PC-9 (cell line): ENCODE measurements around the gene PRKAG2. TPM values are rescaled to one million over a fixed set of nuclear protein-coding genes. Genes with fewer than 3 reads are reported as not detected.
A peak's percentile ranks its signal among the peaks of the same experiment; 100 is the strongest.

Experiments
- BruUV-seq: library from RNA; stranded (reverse); fragments of 400-500 nt; replicated peaks from 2 replicates; lab custom pipeline; 2021; lab: Mats Ljungman, UMichigan
- CTCF ChIA-PET: fragments of 300-600 bp; sonication (Branson Sonifier 250); formaldehyde crosslinking; loops from one replicate; lab custom pipeline; 2022; ENCODE audit warnings: antibody characterized with exemption; lab: Charles Lee
- POLR2A ChIA-PET: fragments of 300-600 bp; sonication (Branson Sonifier 250); formaldehyde crosslinking; loops from one replicate; lab custom pipeline; 2022; ENCODE audit warnings: antibody characterized with exemption; ENCODE audit not compliant: unreplicated experiment; lab: Charles Lee
- DNase-seq, 2 experiments: peaks; one replicate each; pipeline versions ENCODE4 v3.0.0 to v3.0.0-alpha.2; 2015 to 2022; ENCODE audit warnings: mixed read lengths in 1 of 2
- H2AFZ ChIP-seq: fragments of 200-600 bp; sonication (generic); 2 replicates; pipeline ENCODE4 v1.8.1; 2017; ENCODE audit warnings: antibody characterized with exemption
- H3F3A ChIP-seq: fragments of 200-600 bp; sonication (generic); 2 replicates; pipeline ENCODE4 v1.8.1; 2017; ENCODE audit warnings: antibody characterized with exemption, mild to moderate bottlenecking, low read depth; ENCODE audit not compliant: insufficient read depth
- H3K27ac ChIP-seq: fragments of 200-600 bp; sonication (generic); 2 replicates; pipeline ENCODE4 v1.6.1; 2016; ENCODE audit warnings: mixed run types
- H3K27me3 ChIP-seq: fragments of 200-600 bp; sonication (generic); 2 replicates; pipeline ENCODE4 v1.6.1; 2016; ENCODE audit warnings: low read depth, mixed run types; ENCODE audit not compliant: insufficient read depth
- H3K36me3 ChIP-seq: fragments of 200-600 bp; sonication (generic); 2 replicates; pipeline ENCODE4 v1.6.1; 2016; ENCODE audit warnings: low read depth, mixed run types
- H3K4me1 ChIP-seq: fragments of 200-600 bp; sonication (generic); replicated peaks from 2 replicates; pipeline ENCODE4 v1.6.1; 2016; ENCODE audit warnings: mixed run types; ENCODE audit not compliant: insufficient read depth
- H3K4me2 ChIP-seq: fragments of 200-600 bp; sonication (generic); 2 replicates; pipeline ENCODE4 v1.6.1; 2017; ENCODE audit warnings: mixed run types
- H3K4me3 ChIP-seq: fragments of 200-600 bp; sonication (generic); 2 replicates; pipeline ENCODE4 v1.6.1; 2016; ENCODE audit warnings: mixed run types
- H3K79me2 ChIP-seq: fragments of 200-600 bp; sonication (generic); 2 replicates; pipeline ENCODE4 v1.6.1; 2017; ENCODE audit warnings: low read depth, mixed run types
- H3K9me2 ChIP-seq: fragments of 200-600 bp; sonication (generic); 2 replicates; pipeline ENCODE4 v1.8.1; 2017; ENCODE audit warnings: mild to moderate bottlenecking; ENCODE audit not compliant: insufficient read depth
- H3K9me3 ChIP-seq: fragments of 200-600 bp; sonication (generic); 2 replicates; pipeline ENCODE4 v1.8.1; 2016; ENCODE audit warnings: low read depth; ENCODE audit not compliant: insufficient read depth
- H4K20me1 ChIP-seq: fragments of 200-600 bp; sonication (generic); 2 replicates; pipeline ENCODE4 v1.8.1; 2017; ENCODE audit not compliant: insufficient read depth
- EZH2 ChIP-seq: fragments of 200-600 bp; sonication (generic); IDR thresholded peaks from 2 replicates; pipeline ENCODE4 v1.8.0; 2017; ENCODE audit warnings: antibody characterized with exemption, low read depth
- intact Hi-C: fragments of 100-400 bp; cut with micrococcal nuclease; formaldehyde crosslinking; loops from one replicate; pipeline ENCODE4 v1.10.0; 2022; ENCODE audit not compliant: unreplicated experiment
- total RNA-seq: library from RNA; stranded (reverse); gene quantifications from 2 replicates; pipeline ENCODE4 v1.2.3, GENCODE V29; 2021
- TF ChIP-seq, protein P1 (sequence below): fragments of 200-600 bp; sonication (generic); conservative IDR thresholded peaks from 2 replicates; pipeline ENCODE4 v1.6.1; 2017; ENCODE audit warnings: mixed run types, antibody characterized with exemption, mild to moderate bottlenecking, moderate library complexity

Gene PRKAG2
- total RNA-seq, 1 experiment from 2014 or later: 37.3 TPM

DNA sequence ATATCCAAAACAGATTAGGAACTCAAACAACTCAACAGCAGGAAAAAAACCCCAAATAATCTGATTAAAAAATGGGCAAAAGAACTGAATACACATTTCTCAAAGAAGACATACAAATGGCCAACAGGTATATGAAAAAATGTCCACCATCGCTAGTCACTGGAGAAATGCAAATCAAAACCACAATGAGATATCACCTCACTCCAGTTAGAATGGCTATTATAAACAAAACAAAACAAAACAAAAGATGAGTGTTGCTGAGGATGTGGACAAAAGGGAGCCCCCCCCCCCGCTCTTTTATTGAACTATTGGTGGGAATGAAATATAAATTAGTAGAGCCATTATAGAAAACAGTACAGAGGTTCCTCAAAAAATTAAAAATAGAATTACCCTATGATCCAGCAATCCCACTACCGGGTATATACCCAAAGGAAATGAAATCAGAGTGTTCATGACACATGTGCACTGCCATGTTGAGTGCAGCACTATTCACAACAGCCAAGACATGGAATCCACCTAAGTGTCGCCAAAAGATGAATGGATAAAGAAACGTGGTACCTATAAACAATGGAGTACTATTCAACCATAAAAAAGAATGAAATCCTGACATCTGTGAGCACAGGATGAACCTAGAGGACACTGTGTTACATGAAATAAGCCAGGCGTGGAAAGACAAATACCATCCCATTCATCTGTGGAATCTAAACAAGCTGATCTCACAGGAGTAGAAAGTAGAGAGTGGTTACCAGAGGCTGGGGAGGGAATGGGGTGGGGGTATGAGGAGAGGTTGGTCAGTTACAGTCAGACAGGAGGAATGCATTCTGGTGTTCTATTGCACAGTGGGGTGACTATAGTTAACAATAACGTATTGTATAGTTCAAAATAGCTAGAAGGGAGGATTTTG is 279.1 kb downstream of the PRKAG2 start:
- intact Hi-C loops: no loop called here
- BruUV-seq: no TSS peak
- ChIA-PET CTCF (interaction anchor here (0.7 kb wide), 1 partner anchor 513 kb away, joined by 3 read pairs; no protein-coding TSS in a partner anchor), POLR2A (interaction anchor here (0.5 to 0.8 kb wide), 2 partner anchors 34 to 139 kb away, joined by 6 to 8 read pairs; no protein-coding TSS in a partner anchor)
- Histone ChIP-seq H3K36me3 (no peaks in the 10 kb centered on the region), H3K4me3 (no peak overlapping the region), H3K9me3 (no peaks in the 10 kb centered on the region), H2AFZ (no peak overlapping the region), H3K79me2 (peaks cover 60% of the 10 kb centered on the region), H3K9me2 (no peaks in the 10 kb centered on the region), H3K27me3 (no peaks in the 10 kb centered on the region), H3F3A (peaks cover 80% of the 10 kb centered on the region), H3K27ac (peak overlapping the region; percentile 76), H4K20me1 (no peaks in the 10 kb centered on the region), H3K4me1 (peaks cover 81% of the 10 kb centered on the region), H3K4me2 (peak overlapping the region; percentile 71)
- DNase-seq: peak; percentile 68 to 87
- TF ChIP-seq EZH2: no peak
- TF ChIP-seq, protein P1, sequence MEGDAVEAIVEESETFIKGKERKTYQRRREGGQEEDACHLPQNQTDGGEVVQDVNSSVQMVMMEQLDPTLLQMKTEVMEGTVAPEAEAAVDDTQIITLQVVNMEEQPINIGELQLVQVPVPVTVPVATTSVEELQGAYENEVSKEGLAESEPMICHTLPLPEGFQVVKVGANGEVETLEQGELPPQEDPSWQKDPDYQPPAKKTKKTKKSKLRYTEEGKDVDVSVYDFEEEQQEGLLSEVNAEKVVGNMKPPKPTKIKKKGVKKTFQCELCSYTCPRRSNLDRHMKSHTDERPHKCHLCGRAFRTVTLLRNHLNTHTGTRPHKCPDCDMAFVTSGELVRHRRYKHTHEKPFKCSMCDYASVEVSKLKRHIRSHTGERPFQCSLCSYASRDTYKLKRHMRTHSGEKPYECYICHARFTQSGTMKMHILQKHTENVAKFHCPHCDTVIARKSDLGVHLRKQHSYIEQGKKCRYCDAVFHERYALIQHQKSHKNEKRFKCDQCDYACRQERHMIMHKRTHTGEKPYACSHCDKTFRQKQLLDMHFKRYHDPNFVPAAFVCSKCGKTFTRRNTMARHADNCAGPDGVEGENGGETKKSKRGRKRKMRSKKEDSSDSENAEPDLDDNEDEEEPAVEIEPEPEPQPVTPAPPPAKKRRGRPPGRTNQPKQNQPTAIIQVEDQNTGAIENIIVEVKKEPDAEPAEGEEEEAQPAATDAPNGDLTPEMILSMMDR: no peak

DNA sequence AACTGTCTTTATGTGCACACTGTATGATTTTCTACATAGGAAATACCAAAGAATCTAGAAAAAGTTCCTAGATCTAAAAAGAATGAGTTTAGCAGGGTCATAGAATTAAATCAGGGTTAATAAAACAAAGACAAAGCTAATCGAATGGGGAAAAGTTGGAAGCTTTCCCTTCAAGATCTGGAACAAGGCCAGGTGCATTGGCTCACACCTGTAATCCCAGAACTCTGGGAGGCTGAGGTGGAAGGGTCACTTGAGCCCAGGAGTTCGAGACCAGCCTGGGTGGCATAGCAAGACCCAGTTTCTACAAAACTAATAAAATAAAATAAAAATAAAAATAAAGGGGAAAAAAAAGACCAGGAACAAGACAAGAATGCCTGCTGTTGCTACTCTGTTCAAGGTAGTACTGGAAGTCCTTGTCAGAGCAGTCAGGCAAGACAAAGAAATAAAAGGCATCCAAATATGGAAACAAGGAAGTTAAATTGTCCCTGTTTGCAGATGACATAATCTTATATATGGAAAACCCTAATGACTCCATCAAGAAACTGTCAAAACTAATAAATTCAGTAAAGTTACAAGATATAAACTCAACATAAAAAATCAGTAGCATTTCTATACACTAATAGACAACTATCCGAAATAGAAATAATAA is 281.1 kb downstream of the PRKAG2 start:
- H3K4me3 ChIP-seq: no peak overlapping the region
- TF ChIP-seq EZH2: no peak
- TF ChIP-seq, protein P1: no peak
- ChIA-PET CTCF (interaction anchor here (0.6 kb wide), 1 partner anchor 37 kb away, joined by 4 read pairs; no protein-coding TSS in a partner anchor), POLR2A (no interaction called here)
- peaks cover 76% of the 10 kb centered on the region for H3F3A ChIP-seq
- H2AFZ ChIP-seq: no peak overlapping the region
- no peak overlapping the region for H3K4me2 ChIP-seq
- H3K4me1 ChIP-seq: peaks cover 72% of the 10 kb centered on the region
- no peaks in the 10 kb centered on the region for H3K9me3 ChIP-seq
- DNase-seq: peak in 1 of 2 experiments; percentile 67
- H3K36me3 ChIP-seq: no peaks in the 10 kb centered on the region
- 0 out of 2 replicates have a peak overlapping the region, but pooled peaks have one; percentile 21 for H3K27ac ChIP-seq
- H3K27me3 ChIP-seq: no peaks in the 10 kb centered on the region
- no TSS peak for BruUV-seq
- intact Hi-C loops: no loop called here
- H4K20me1 ChIP-seq: no peaks in the 10 kb centered on the region
- peaks cover 47% of the 10 kb centered on the region for H3K79me2 ChIP-seq
- no peaks in the 10 kb centered on the region for H3K9me2 ChIP-seq

DNA sequence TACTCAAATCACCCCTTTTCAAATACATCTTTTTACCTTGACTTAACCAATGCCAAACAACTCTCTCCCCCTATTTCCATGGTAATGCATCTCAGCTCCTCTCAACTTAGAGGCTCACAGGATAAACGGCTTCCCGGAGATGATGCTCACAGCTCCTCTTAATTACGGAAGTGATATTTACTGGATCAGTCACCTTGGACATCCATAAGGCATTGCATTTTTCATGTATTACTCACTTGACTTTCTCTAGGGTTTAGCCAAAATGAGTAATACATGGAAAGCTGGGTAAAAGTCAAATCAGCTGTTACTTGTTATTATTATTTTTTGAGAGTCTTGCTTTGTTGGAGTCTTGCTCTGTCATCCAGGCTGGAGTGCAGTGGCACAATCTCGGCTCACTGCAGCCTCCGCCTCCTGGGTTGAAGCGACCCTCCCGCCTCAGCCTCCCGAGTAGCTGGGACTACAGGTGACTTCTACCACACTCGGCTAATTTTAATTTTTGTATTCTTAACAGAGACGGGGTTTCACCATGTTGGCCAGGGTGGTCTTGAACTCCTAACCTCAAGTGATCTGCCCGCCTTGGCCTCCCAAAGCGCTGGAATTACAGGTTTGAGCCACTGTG is 283.9 kb downstream of the PRKAG2 start:
- TF ChIP-seq EZH2: no peak
- TF ChIP-seq, protein P1: no peak
- peak; percentile 31 to 90 for DNase-seq
- Histone ChIP-seq H3K4me3 (no peak overlapping the region), H3K4me1 (peaks cover 44% of the 10 kb centered on the region), H3K79me2 (peaks cover 28% of the 10 kb centered on the region), H3K9me2 (no peaks in the 10 kb centered on the region), H3K9me3 (no peaks in the 10 kb centered on the region), H4K20me1 (no peaks in the 10 kb centered on the region), H2AFZ (no peak overlapping the region), H3K36me3 (no peaks in the 10 kb centered on the region), H3K4me2 (peak overlapping the region; percentile 29), H3F3A (peaks cover 48% of the 10 kb centered on the region), H3K27ac (peak overlapping the region; percentile 54), H3K27me3 (no peaks in the 10 kb centered on the region)
- ChIA-PET CTCF (interaction anchor here (0.6 kb wide), 1 partner anchor 71 kb away, joined by 7 read pairs; no protein-coding TSS in a partner anchor), POLR2A (interaction anchor here (0.5 to 0.9 kb wide), 3 partner anchors 39 to 432 kb away, joined by 4 to 5 read pairs (median 4); no protein-coding TSS in a partner anchor)
- intact Hi-C loops: loop anchor here (1.0 kb wide), 2 partner anchors 14 to 94 kb away; no protein-coding TSS in a partner anchor
- BruUV-seq: no TSS peak
